ENCODE results near the gene TPM1. TPM values are rescaled to one million over a fixed set of nuclear protein-coding genes. Genes with fewer than 3 reads are reported as not detected.
"Not testable (repeated sequence)": the region's sequence is repeated elsewhere in the genome, so short reads cannot be mapped to it uniquely, and the experiment has no call there.

Gene TPM1
- polyA plus RNA-seq (2013, experiment 1 of 2): 315 TPM
- polyA plus RNA-seq (2013, experiment 2 of 2): 324 TPM

- Histone ChIP-seq H3K36me3 (ENCODE audit: insufficient read depth, low read length) (peaks cover 33% of the 10 kb centered on the region), H3K9ac (ENCODE audit: low read depth, low read length) (peak within 1 kb of the TSS; percentile 93), H3K4me3 (ENCODE audit: low read length) (peak within 1 kb of the TSS; percentile 97), H3K4me1 (ENCODE audit: insufficient read depth, low read length) (peaks cover 50% of the 10 kb centered on the region), H3K9me3 (ENCODE audit: insufficient read depth, low read depth, low read length) (no peaks in the 10 kb centered on the region), H3K27ac (ENCODE audit: low read depth, low read length) (peak within 1 kb of the TSS; percentile 89), H3K27me3 (ENCODE audit: insufficient read depth, low read length) (no peaks in the 10 kb centered on the region)
- WGBS: under 1% methylated on average over 84 of the region's 84 CpGs
Measured at GRCh38 chr15:63041974-63042876, at the start of gene TPM1. TPM1 (plus strand) TSS chr15:63042747; CDS start chr15:63042830, 83 bp downstream.

GRCh38 chr15:62993066-62993465 lies 49.5 kb upstream of the TPM1 start:
- no peak overlapping the region for H3K9ac ChIP-seq (ENCODE audit: low read depth, low read length)
- no peak overlapping the region for H3K4me3 ChIP-seq (ENCODE audit: low read length)
- H3K9me3 ChIP-seq (ENCODE audit: insufficient read depth, low read depth, low read length): no peaks in the 10 kb centered on the region
- no peak overlapping the region for H3K27ac ChIP-seq (ENCODE audit: low read depth, low read length)
- H3K36me3 ChIP-seq (ENCODE audit: insufficient read depth, low read length): no peaks in the 10 kb centered on the region
- H3K27me3 ChIP-seq (ENCODE audit: insufficient read depth, low read length): no peaks in the 10 kb centered on the region
- 87% methylated on average over 7 of the region's 7 CpGs for WGBS
- H3K4me1 ChIP-seq (ENCODE audit: insufficient read depth, low read length): 0 out of 2 replicates have a peak, but pooled peaks cover 3% of the 10 kb centered on the region

GRCh38 chr15:62993632-62994031 lies 48.9 kb upstream of the TPM1 start:
- H3K4me3 ChIP-seq (ENCODE audit: low read length); H3K9me3 ChIP-seq (ENCODE audit: insufficient read depth, low read depth, low read length); H3K4me1 ChIP-seq (ENCODE audit: insufficient read depth, low read length); H3K9ac ChIP-seq (ENCODE audit: low read depth, low read length); H3K27ac ChIP-seq (ENCODE audit: low read depth, low read length); H3K27me3 ChIP-seq (ENCODE audit: insufficient read depth, low read length); H3K36me3 ChIP-seq (ENCODE audit: insufficient read depth, low read length): not testable (repeated sequence)
- WGBS: 97% methylated on average over 4 of the region's 4 CpGs

GRCh38 chr15:62994439-62994838 lies 48.1 kb upstream of the TPM1 start:
- H3K27ac ChIP-seq (ENCODE audit: low read depth, low read length): no peak overlapping the region
- 84% methylated on average over 4 of the region's 4 CpGs for WGBS
- H3K4me1 ChIP-seq (ENCODE audit: insufficient read depth, low read length): no peaks in the 10 kb centered on the region
- H3K4me3 ChIP-seq (ENCODE audit: low read length): no peak overlapping the region
- no peak overlapping the region for H3K9ac ChIP-seq (ENCODE audit: low read depth, low read length)
- H3K36me3 ChIP-seq (ENCODE audit: insufficient read depth, low read length): no peaks in the 10 kb centered on the region
- no peaks in the 10 kb centered on the region for H3K9me3 ChIP-seq (ENCODE audit: insufficient read depth, low read depth, low read length)
- no peaks in the 10 kb centered on the region for H3K27me3 ChIP-seq (ENCODE audit: insufficient read depth, low read length)

GRCh38 chr15:62994975-62995681 lies 47.4 kb upstream of the TPM1 start:
- Histone ChIP-seq H3K27me3 (ENCODE audit: insufficient read depth, low read length) (no peaks in the 10 kb centered on the region), H3K36me3 (ENCODE audit: insufficient read depth, low read length) (no peaks in the 10 kb centered on the region), H3K4me1 (ENCODE audit: insufficient read depth, low read length) (peaks cover under 1% of the 10 kb centered on the region; the same call in 1 of the 2 replicates), H3K4me3 (ENCODE audit: low read length) (no peak overlapping the region), H3K9ac (ENCODE audit: low read depth, low read length) (no peak overlapping the region), H3K27ac (ENCODE audit: low read depth, low read length) (no peak overlapping the region), H3K9me3 (ENCODE audit: insufficient read depth, low read depth, low read length) (no peaks in the 10 kb centered on the region)
- WGBS: 91% methylated on average over 2 of the region's 3 CpGs

GRCh38 chr15:62997441-62997840 lies 45.1 kb upstream of the TPM1 start:
- Histone ChIP-seq H3K4me3 (ENCODE audit: low read length) (no peak overlapping the region), H3K27ac (ENCODE audit: low read depth, low read length) (no peak overlapping the region), H3K9me3 (ENCODE audit: insufficient read depth, low read depth, low read length) (no peaks in the 10 kb centered on the region), H3K4me1 (ENCODE audit: insufficient read depth, low read length) (peaks cover 8% of the 10 kb centered on the region; the same call in 1 of the 2 replicates), H3K36me3 (ENCODE audit: insufficient read depth, low read length) (no peaks in the 10 kb centered on the region), H3K9ac (ENCODE audit: low read depth, low read length) (no peak overlapping the region), H3K27me3 (ENCODE audit: insufficient read depth, low read length) (no peaks in the 10 kb centered on the region)
- WGBS: 97% methylated on average over 3 of the region's 3 CpGs

GRCh38 chr15:62998262-62998890 lies 44.2 kb upstream of the TPM1 start:
- no peaks in the 10 kb centered on the region for H3K27me3 ChIP-seq (ENCODE audit: insufficient read depth, low read length)
- H3K27ac ChIP-seq (ENCODE audit: low read depth, low read length): no peak overlapping the region
- H3K4me1 ChIP-seq (ENCODE audit: insufficient read depth, low read length): peaks cover 8% of the 10 kb centered on the region; the same call in 1 of the 2 replicates
- no peak overlapping the region for H3K9ac ChIP-seq (ENCODE audit: low read depth, low read length)
- no peaks in the 10 kb centered on the region for H3K36me3 ChIP-seq (ENCODE audit: insufficient read depth, low read length)
- H3K9me3 ChIP-seq (ENCODE audit: insufficient read depth, low read depth, low read length): no peaks in the 10 kb centered on the region
- WGBS: 89% methylated on average over 6 of the region's 6 CpGs
- no peak overlapping the region for H3K4me3 ChIP-seq (ENCODE audit: low read length)

- Histone ChIP-seq H3K4me1 (ENCODE audit: insufficient read depth, low read length) (peaks cover 8% of the 10 kb centered on the region; the same call in 1 of the 2 replicates), H3K9me3 (ENCODE audit: insufficient read depth, low read depth, low read length) (no peaks in the 10 kb centered on the region), H3K27ac (ENCODE audit: low read depth, low read length) (no peak overlapping the region), H3K9ac (ENCODE audit: low read depth, low read length) (no peak overlapping the region), H3K36me3 (ENCODE audit: insufficient read depth, low read length) (no peaks in the 10 kb centered on the region), H3K4me3 (ENCODE audit: low read length) (no peak overlapping the region), H3K27me3 (ENCODE audit: insufficient read depth, low read length) (no peaks in the 10 kb centered on the region)
- 96% methylated on average over 4 of the region's 4 CpGs for WGBS
Measured at GRCh38 chr15:62999178-62999577, 43.4 kb upstream of the TPM1 start.

GRCh38 chr15:62999923-63000561 lies 42.5 kb upstream of the TPM1 start:
- no peaks in the 10 kb centered on the region for H3K27me3 ChIP-seq (ENCODE audit: insufficient read depth, low read length)
- no peak overlapping the region for H3K9ac ChIP-seq (ENCODE audit: low read depth, low read length)
- 83% methylated on average over 12 of the region's 12 CpGs for WGBS
- no peaks in the 10 kb centered on the region for H3K36me3 ChIP-seq (ENCODE audit: insufficient read depth, low read length)
- no peak overlapping the region for H3K4me3 ChIP-seq (ENCODE audit: low read length)
- no peak overlapping the region for H3K27ac ChIP-seq (ENCODE audit: low read depth, low read length)
- H3K9me3 ChIP-seq (ENCODE audit: insufficient read depth, low read depth, low read length): no peaks in the 10 kb centered on the region
- peaks cover 8% of the 10 kb centered on the region; the same call in 1 of the 2 replicates for H3K4me1 ChIP-seq (ENCODE audit: insufficient read depth, low read length)

- Histone ChIP-seq H3K9ac (ENCODE audit: low read depth, low read length) (no peak overlapping the region), H3K36me3 (ENCODE audit: insufficient read depth, low read length) (no peaks in the 10 kb centered on the region), H3K27ac (ENCODE audit: low read depth, low read length) (no peak overlapping the region), H3K27me3 (ENCODE audit: insufficient read depth, low read length) (no peaks in the 10 kb centered on the region), H3K4me3 (ENCODE audit: low read length) (no peak overlapping the region), H3K9me3 (ENCODE audit: insufficient read depth, low read depth, low read length) (no peaks in the 10 kb centered on the region), H3K4me1 (ENCODE audit: insufficient read depth, low read length) (peaks cover 8% of the 10 kb centered on the region; the same call in 1 of the 2 replicates)
- WGBS: 89% methylated on average over 3 of the region's 3 CpGs
Measured at GRCh38 chr15:63000706-63001105, 41.8 kb upstream of the TPM1 start.

Measured in HUES64 (cell line).